ENCODE data around the gene ELOVL7. TPM values are rescaled to one million over a fixed set of nuclear protein-coding genes. Genes with fewer than 3 reads are reported as not detected.

Gene ELOVL7
- total and polyA plus RNA-seq, 10 of the 15 experiments (the other 5 are each of a cell fraction or from before 2014, with no cell fraction given) = 0.26 to 1.2 (median 0.92) TPM

GRCh38 chr5:60738933-60739332 is 105.1 kb downstream of the ELOVL7 start:
- in situ Hi-C loops (cut with MboI) (no loop called here), intact Hi-C loops (cut with micrococcal nuclease; ENCODE audit: unreplicated experiment) (no loop called here)
- ChIA-PET CTCF (no interaction called here), SMC1A (ENCODE audit: uncharacterized antibody, unreplicated experiment) (interaction anchor here (0.5 kb wide), 1 partner anchor 48 kb away, joined by 3 read pairs; no protein-coding TSS in a partner anchor), POLR2A (no interaction called here), RAD21 (ENCODE audit: unreplicated experiment) (no interaction called here)
- no TSS peak for BruUV-seq (replicated peaks)
- no peak overlapping the region for H3K4me2 ChIP-seq (ENCODE audit: control insufficient read depth, insufficient read depth)
- no peak overlapping the region for H3K9ac ChIP-seq (ENCODE audit: control insufficient read depth, insufficient read depth, low read length)
- no peaks in the 10 kb centered on the region for H3K4me1 ChIP-seq (ENCODE audit: control insufficient read depth, insufficient read depth, low read length)
- no peak for FAIRE-seq
- H4K20me1 ChIP-seq (ENCODE audit: control insufficient read depth, insufficient read depth) = no peaks in the 10 kb centered on the region
- H3K27me3 ChIP-seq (replicated peaks in 1 of 2; ENCODE audit: control insufficient read depth in 2 of 2, insufficient read depth in 2 of 2, low read length in 1 of 2) = no peaks in the 10 kb centered on the region
- ATAC-seq = no peak
- no peaks in the 10 kb centered on the region for H3K79me2 ChIP-seq (ENCODE audit: control insufficient read depth, insufficient read depth, low read length)
- no peaks in the 10 kb centered on the region for H3K36me3 ChIP-seq (ENCODE audit: control insufficient read depth in 2 of 2, insufficient read depth in 2 of 2, low read length in 1 of 2)
- peaks cover 3% of the 10 kb centered on the region; the same call in 2 of the 3 replicates for H3K9me3 ChIP-seq (replicated peaks; ENCODE audit: control insufficient read depth, insufficient read depth, low read length)
- H3K27ac ChIP-seq (ENCODE audit: control insufficient read depth, insufficient read depth) = no peak overlapping the region
- DNase-seq (ENCODE audit: low read depth, low spot score) = no peak
- 23% methylated on average over 3 of the region's 3 CpGs for WGBS (ENCODE audit: insufficient coverage, insufficient replicate concordance, low lambda C conversion rate, missing lambda C conversion rate)
- no peak overlapping the region for H3K4me3 ChIP-seq
- H2AFZ ChIP-seq (ENCODE audit: control insufficient read depth, low read depth, low read length) = no peak overlapping the region
- TF ChIP-seq ZNF274 (IDR thresholded peaks at IDR 0.05; ENCODE audit: insufficient read depth, insufficient read length) (no peak), ZBTB40 (IDR thresholded peaks at IDR 0.05; ENCODE audit: borderline replicate concordance) (no peak), NFYB (IDR thresholded peaks at IDR 0.05; ENCODE audit: insufficient read depth, low read depth, low read length) (no peak), NR2F1 (conservative IDR thresholded peaks at IDR 0.05) (no peak), TBL1XR1 (IDR thresholded peaks at IDR 0.05; ENCODE audit: low read depth, low read length) (no peak), PKNOX1 (IDR thresholded peaks at IDR 0.05) (no peak), STAT3 (IDR thresholded peaks at IDR 0.05; ENCODE audit: low read depth, low read length) (no peak), KLF5 (IDR thresholded peaks at IDR 0.05; ENCODE audit: partially characterized antibody) (no peak), ZNF207 (IDR thresholded peaks at IDR 0.05; ENCODE audit: borderline replicate concordance) (no peak), BCLAF1 (IDR thresholded peaks at IDR 0.05) (no peak), ZNF24 (IDR thresholded peaks at IDR 0.05) (no peak), ZNF217 (IDR thresholded peaks at IDR 0.05) (no peak), TARDBP (IDR thresholded peaks at IDR 0.05; ENCODE audit: borderline replicate concordance) (no peak), IRF4 (IDR thresholded peaks at IDR 0.05; ENCODE audit: low read depth, low read length) (no peak), FOXK2 (IDR thresholded peaks at IDR 0.05) (no peak)
- TF ChIP-seq, protein P1, sequence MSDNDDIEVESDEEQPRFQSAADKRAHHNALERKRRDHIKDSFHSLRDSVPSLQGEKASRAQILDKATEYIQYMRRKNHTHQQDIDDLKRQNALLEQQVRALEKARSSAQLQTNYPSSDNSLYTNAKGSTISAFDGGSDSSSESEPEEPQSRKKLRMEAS (IDR thresholded peaks at IDR 0.05; ENCODE audit: low read depth, low read length) = no peak
- TF ChIP-seq, protein P2, sequence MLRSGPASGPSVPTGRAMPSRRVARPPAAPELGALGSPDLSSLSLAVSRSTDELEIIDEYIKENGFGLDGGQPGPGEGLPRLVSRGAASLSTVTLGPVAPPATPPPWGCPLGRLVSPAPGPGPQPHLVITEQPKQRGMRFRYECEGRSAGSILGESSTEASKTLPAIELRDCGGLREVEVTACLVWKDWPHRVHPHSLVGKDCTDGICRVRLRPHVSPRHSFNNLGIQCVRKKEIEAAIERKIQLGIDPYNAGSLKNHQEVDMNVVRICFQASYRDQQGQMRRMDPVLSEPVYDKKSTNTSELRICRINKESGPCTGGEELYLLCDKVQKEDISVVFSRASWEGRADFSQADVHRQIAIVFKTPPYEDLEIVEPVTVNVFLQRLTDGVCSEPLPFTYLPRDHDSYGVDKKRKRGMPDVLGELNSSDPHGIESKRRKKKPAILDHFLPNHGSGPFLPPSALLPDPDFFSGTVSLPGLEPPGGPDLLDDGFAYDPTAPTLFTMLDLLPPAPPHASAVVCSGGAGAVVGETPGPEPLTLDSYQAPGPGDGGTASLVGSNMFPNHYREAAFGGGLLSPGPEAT (IDR thresholded peaks at IDR 0.05; ENCODE audit: low read depth) = no peak
